Hindlimb muscle (tissue), 1 donor: ENCODE measurements around the gene PRUNE1. TPM values are rescaled to one million over a fixed set of nuclear protein-coding genes. Genes with fewer than 3 reads are reported as not detected.
A peak's percentile ranks its signal among the peaks of the same experiment; 100 is the strongest.

ENCODE experiments used
- DNase-seq: peaks from one replicate; pipeline ENCODE4 v3.0.0-alpha.2; 2013
- polyA plus RNA-seq: library from polyadenylated mRNA; unstranded; fragments of 120-200 nt; gene quantifications from one replicate; pipeline ENCODE4 v1.2.1, GENCODE V29; 2013; ENCODE audit not compliant: insufficient read length

PRUNE1 gene
- polyA plus RNA-seq, 1 donor: 27.1 TPM

- peak; percentile 86 for DNase-seq
Observed at GRCh38 chr1:150979092-150980056, 28.9 kb upstream of the PRUNE1 start.

- no peak for DNase-seq
Observed at GRCh38 chr1:150981177-150981804, 27.0 kb upstream of the PRUNE1 start.

- DNase-seq: no peak
Observed at GRCh38 chr1:150981805-150982712, 26.2 kb upstream of the PRUNE1 start, which contains the start of gene ANXA9. TSS of gene ANXA9 (plus strand) at chr1:150982292. CDS start at chr1:150983106, 814 bp downstream.

- no peak for DNase-seq
Observed at GRCh38 chr1:150985179-150985825, 22.9 kb upstream of the PRUNE1 start.

GRCh38 chr1:150987924-150988323, 20.3 kb upstream of the PRUNE1 start:
- no peak for DNase-seq

GRCh38 chr1:150992626-150993025, 15.6 kb upstream of the PRUNE1 start:
- no peak for DNase-seq

- DNase-seq: no peak
Observed at GRCh38 chr1:150994248-150994647, 14.0 kb upstream of the PRUNE1 start.

- no peak for DNase-seq
Observed at GRCh38 chr1:150995460-150995859, 12.8 kb upstream of the PRUNE1 start.

- DNase-seq: peak; percentile 36
Observed at GRCh38 chr1:150995896-150996295, 12.4 kb upstream of the PRUNE1 start.

GRCh38 chr1:150997126-150997872, 10.9 kb upstream of the PRUNE1 start:
- DNase-seq: no peak

- no peak for DNase-seq
Observed at GRCh38 chr1:150997949-150998348, 10.3 kb upstream of the PRUNE1 start.

- DNase-seq: no peak
Observed at GRCh38 chr1:150999051-150999674, 9.1 kb upstream of the PRUNE1 start.

GRCh38 chr1:150999926-151000325, 8.3 kb upstream of the PRUNE1 start:
- no peak for DNase-seq

GRCh38 chr1:151000408-151000807, 7.8 kb upstream of the PRUNE1 start:
- no peak for DNase-seq

GRCh38 chr1:151001602-151002001, 6.6 kb upstream of the PRUNE1 start:
- DNase-seq: no peak

- DNase-seq: no peak
Observed at GRCh38 chr1:151002051-151002450, 6.2 kb upstream of the PRUNE1 start.

- DNase-seq: no peak
Observed at GRCh38 chr1:151002611-151003010, 5.6 kb upstream of the PRUNE1 start.

GRCh38 chr1:151003180-151003579, 5.1 kb upstream of the PRUNE1 start:
- no peak for DNase-seq

- DNase-seq: no peak
Observed at GRCh38 chr1:151005729-151006319, 2.4 kb upstream of the PRUNE1 start.

GRCh38 chr1:151006327-151007052, 1.8 kb upstream of the PRUNE1 start, which contains the start of gene MINDY1:
TSS of gene MINDY1 (minus strand) at chr1:151006902. CDS start at chr1:151002617, 4,285 bp downstream.
- DNase-seq: peak; percentile 82
